Measurements from ENCODE around the gene KRTAP6-3.

Gene KRTAP6-3

GRCh38 chr21:30592140-30592539, at the start of gene KRTAP6-3:
KRTAP6-3 (plus strand) TSS chr21:30592440; CDS start chr21:30592446, 6 bp downstream.
- DNase-seq, result no peak

GRCh38 chr21:30552782-30553181, 39.5 kb upstream of the KRTAP6-3 start:
- no peak for DNase-seq

GRCh38 chr21:30555095-30555494, 37.1 kb upstream of the KRTAP6-3 start:
- no peak for DNase-seq

GRCh38 chr21:30561264-30561895, 30.9 kb upstream of the KRTAP6-3 start, which contains the start of gene KRTAP19-7:
KRTAP19-7 (minus strand) TSS chr21:30561314; CDS start chr21:30561289, 25 bp downstream.
- no peak for DNase-seq

GRCh38 chr21:30561957-30562356, 30.3 kb upstream of the KRTAP6-3 start:
- DNase-seq, result no peak

GRCh38 chr21:30563072-30563471, 29.2 kb upstream of the KRTAP6-3 start:
- no peak for DNase-seq

GRCh38 chr21:30563630-30564029, 28.6 kb upstream of the KRTAP6-3 start:
- no peak for DNase-seq

GRCh38 chr21:30567617-30568016, 24.6 kb upstream of the KRTAP6-3 start:
- DNase-seq, result no peak

GRCh38 chr21:30577766-30578165, 14.5 kb upstream of the KRTAP6-3 start:
- DNase-seq, result no peak

- DNase-seq, result no peak
Observed at GRCh38 chr21:30579346-30579745, 12.9 kb upstream of the KRTAP6-3 start.

GRCh38 chr21:30580132-30580531, 12.1 kb upstream of the KRTAP6-3 start:
- no peak for DNase-seq

- no peak for DNase-seq
Observed at GRCh38 chr21:30582870-30583269, 9.4 kb upstream of the KRTAP6-3 start.

GRCh38 chr21:30590297-30590696, 1.9 kb upstream of the KRTAP6-3 start, which contains the start of gene KRTAP22-2:
KRTAP22-2 (minus strand) TSS chr21:30590397.
- DNase-seq, result no peak

GRCh38 chr21:30598802-30599201, 6.6 kb downstream of the KRTAP6-3 start, which contains the start of gene KRTAP6-2:
KRTAP6-2 (minus strand) TSS chr21:30598902; CDS start chr21:30598874, 28 bp downstream.
- DNase-seq, result no peak

- DNase-seq, result no peak
Observed at GRCh38 chr21:30600787-30601186, 8.5 kb downstream of the KRTAP6-3 start, which contains the start of gene KRTAP22-1. KRTAP22-1 (plus strand) TSS chr21:30601087.

GRCh38 chr21:30605968-30606367, 13.7 kb downstream of the KRTAP6-3 start:
- no peak for DNase-seq

GRCh38 chr21:30612132-30612531, 19.9 kb downstream of the KRTAP6-3 start:
- no peak for DNase-seq

GRCh38 chr21:30613836-30614235, 21.6 kb downstream of the KRTAP6-3 start, which contains the start of gene KRTAP6-1:
KRTAP6-1 (minus strand) TSS chr21:30613930; CDS start chr21:30613904, 26 bp downstream.
- DNase-seq, result no peak

GRCh38 chr21:30615199-30615598, 23.0 kb downstream of the KRTAP6-3 start:
- no peak for DNase-seq

- no peak for DNase-seq
Observed at GRCh38 chr21:30616125-30616524, 23.9 kb downstream of the KRTAP6-3 start, which contains the start of gene KRTAP20-1. KRTAP20-1 (plus strand) TSS chr21:30616425; CDS start chr21:30616455, 30 bp downstream.

- no peak for DNase-seq
Observed at GRCh38 chr21:30620080-30620479, 27.8 kb downstream of the KRTAP6-3 start.

GRCh38 chr21:30620522-30620921, 28.3 kb downstream of the KRTAP6-3 start, which contains the start of gene KRTAP20-4:
KRTAP20-4 (plus strand) TSS chr21:30620627.
- DNase-seq, result no peak

GRCh38 chr21:30623362-30623761, 31.1 kb downstream of the KRTAP6-3 start:
- DNase-seq, result no peak

GRCh38 chr21:30625449-30626165, 33.4 kb downstream of the KRTAP6-3 start:
- no peak for DNase-seq
